Suprapubic skin (tissue), 4 donors: Measurements from ENCODE around the gene C11orf58.

Experiments used
- CTCF ChIP-seq, 2 donors: fragments of 200-600 bp in 1 of 2; fragments of 450-650 bp in 1 of 2; sonication (generic) in 1 of 2; IDR thresholded peaks; one replicate each; pipeline ENCODE4 v1.5.1; 2016 to 2019; ENCODE audit warnings: antibody characterized with exemption in 2 of 2, mild to moderate bottlenecking in 1 of 2, moderate library complexity in 1 of 2
- POLR2A ChIP-seq, 2 donors: fragments of 450-650 bp; IDR thresholded peaks; one replicate each; pipeline ENCODE4 v1.6.1; 2017; ENCODE audit warnings: antibody characterized with exemption in 2 of 2, mild to moderate bottlenecking in 2 of 2, moderate library complexity in 2 of 2
- POLR2AphosphoS5 ChIP-seq, 3 donors: sonication (generic); formaldehyde crosslinking; IDR thresholded peaks; one replicate each; pipeline ENCODE4 v1.6.1; 2017; ENCODE audit warnings: antibody characterized with exemption in 3 of 3

GRCh38 chr11:16793009-16793408 lies 54.6 kb downstream of the C11orf58 start:
- TF ChIP-seq POLR2A (IDR thresholded peaks at IDR 0.05) (no peak), CTCF (IDR thresholded peaks at IDR 0.05) (no peak), POLR2AphosphoS5 (IDR thresholded peaks at IDR 0.05) (no peak)
